ENCODE measurements around the gene ADGRL3.

The ADGRL3 gene

DNA sequence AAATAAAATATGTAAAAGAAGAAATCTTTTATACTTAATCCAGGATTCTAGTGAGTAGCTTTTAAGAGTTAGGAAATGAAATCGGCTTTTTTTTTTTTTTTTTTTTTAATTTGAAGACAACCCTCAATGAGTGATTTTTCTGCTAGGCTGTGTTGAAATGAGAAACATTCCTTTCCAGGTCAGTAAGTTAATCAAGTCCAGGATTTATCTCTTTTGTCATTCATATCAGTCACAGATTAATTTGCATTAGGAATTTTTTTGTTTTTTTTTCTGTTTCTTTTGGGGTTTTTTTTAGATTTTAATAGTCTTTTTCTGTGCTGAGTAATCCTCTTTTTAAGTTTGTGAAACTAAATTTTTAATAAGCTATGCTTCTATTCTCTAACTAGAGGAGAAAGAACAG, 448.1 kb downstream of the ADGRL3 start:
- Histone ChIP-seq H3K9ac (ENCODE audit: low read length) (no peak overlapping the region), H3K27ac (ENCODE audit: low read depth, low read length, poor library complexity, severe bottlenecking) (no peak overlapping the region)

DNA sequence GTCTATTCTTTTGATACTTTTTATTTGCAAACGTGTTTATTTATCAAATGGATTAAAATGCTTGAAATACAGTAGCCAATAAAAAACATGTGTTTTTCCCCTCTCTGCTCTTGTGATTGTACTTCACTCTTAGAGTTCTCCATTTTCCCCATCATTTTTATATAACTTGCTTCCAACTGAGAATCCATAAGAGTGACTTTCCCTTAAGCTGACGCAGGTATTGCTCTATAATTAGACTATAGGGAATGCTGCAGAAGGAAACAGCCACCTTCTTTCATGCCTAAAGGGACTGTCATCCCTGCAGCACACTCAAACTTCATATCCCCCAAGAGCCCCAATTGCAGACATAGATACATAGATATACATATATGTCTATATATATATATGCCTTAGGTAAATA, 456.9 kb downstream of the ADGRL3 start:
- Histone ChIP-seq H3K9ac (ENCODE audit: low read length) (no peak overlapping the region), H3K4me1 (ENCODE audit: insufficient read depth, low read length, severe bottlenecking) (no peaks in the 10 kb centered on the region), H3K9me3 (ENCODE audit: low read length) (no peaks in the 10 kb centered on the region), H3K79me2 (ENCODE audit: insufficient read depth, low read length) (no peaks in the 10 kb centered on the region), H2AFZ (ENCODE audit: low read length) (no peak overlapping the region), H4K20me1 (ENCODE audit: insufficient read depth, low read length) (no peaks in the 10 kb centered on the region), H3K27ac (ENCODE audit: low read depth, low read length, poor library complexity, severe bottlenecking) (no peak overlapping the region), H3F3A (ENCODE audit: insufficient read depth, low read length) (no peaks in the 10 kb centered on the region), H3K27me3 (ENCODE audit: insufficient read depth, low read length) (no peaks in the 10 kb centered on the region), H3K4me3 (ENCODE audit: low read depth, low read length, poor library complexity, severe bottlenecking) (no peak overlapping the region), H3K4me2 (ENCODE audit: low read length) (no peak overlapping the region), H3K9me2 (ENCODE audit: low read depth, low read length) (no peaks in the 10 kb centered on the region), H3K36me3 (ENCODE audit: insufficient read depth, low read length) (no peaks in the 10 kb centered on the region)
- TF ChIP-seq EZH2 (IDR thresholded peaks at IDR 0.05; ENCODE audit: borderline replicate concordance, low read length) (no peak), CTCF (IDR thresholded peaks at IDR 0.05; ENCODE audit: low read length) (no peak)

More for the DNA sequence above, 448.1 kb downstream of the ADGRL3 start:
- Histone ChIP-seq H3K4me2 (ENCODE audit: low read length) (no peak overlapping the region), H3K79me2 (ENCODE audit: insufficient read depth, low read length) (no peaks in the 10 kb centered on the region), H4K20me1 (ENCODE audit: insufficient read depth, low read length) (no peaks in the 10 kb centered on the region), H3K9me2 (ENCODE audit: low read depth, low read length) (no peaks in the 10 kb centered on the region), H3F3A (ENCODE audit: insufficient read depth, low read length) (no peaks in the 10 kb centered on the region), H3K27me3 (ENCODE audit: insufficient read depth, low read length) (no peaks in the 10 kb centered on the region), H3K4me3 (ENCODE audit: low read depth, low read length, poor library complexity, severe bottlenecking) (no peak overlapping the region), H3K36me3 (ENCODE audit: insufficient read depth, low read length) (no peaks in the 10 kb centered on the region), H2AFZ (ENCODE audit: low read length) (no peak overlapping the region), H3K4me1 (ENCODE audit: insufficient read depth, low read length, severe bottlenecking) (no peaks in the 10 kb centered on the region), H3K9me3 (ENCODE audit: low read length) (no peaks in the 10 kb centered on the region)
- TF ChIP-seq CTCF (IDR thresholded peaks at IDR 0.05; ENCODE audit: low read length) (no peak), EZH2 (IDR thresholded peaks at IDR 0.05; ENCODE audit: borderline replicate concordance, low read length) (no peak)

GRCh38 chr4:61661960-61662359, 461.8 kb downstream of the ADGRL3 start:
- H3K4me3 ChIP-seq (ENCODE audit: low read depth, low read length, poor library complexity, severe bottlenecking): no peak overlapping the region
- no peak overlapping the region for H3K27ac ChIP-seq (ENCODE audit: low read depth, low read length, poor library complexity, severe bottlenecking)
- no peaks in the 10 kb centered on the region for H3K36me3 ChIP-seq (ENCODE audit: insufficient read depth, low read length)
- H3K9ac ChIP-seq (ENCODE audit: low read length): no peak overlapping the region
- no peaks in the 10 kb centered on the region for H3K27me3 ChIP-seq (ENCODE audit: insufficient read depth, low read length)
- H3F3A ChIP-seq (ENCODE audit: insufficient read depth, low read length): no peaks in the 10 kb centered on the region
- H3K4me1 ChIP-seq (ENCODE audit: insufficient read depth, low read length, severe bottlenecking): no peaks in the 10 kb centered on the region
- H2AFZ ChIP-seq (ENCODE audit: low read length): no peak overlapping the region
- no peaks in the 10 kb centered on the region for H3K9me2 ChIP-seq (ENCODE audit: low read depth, low read length)
- H3K9me3 ChIP-seq (ENCODE audit: low read length): no peaks in the 10 kb centered on the region
- no peaks in the 10 kb centered on the region for H4K20me1 ChIP-seq (ENCODE audit: insufficient read depth, low read length)
- TF ChIP-seq EZH2 (IDR thresholded peaks at IDR 0.05; ENCODE audit: borderline replicate concordance, low read length) (no peak), CTCF (IDR thresholded peaks at IDR 0.05; ENCODE audit: low read length) (no peak)
- no peaks in the 10 kb centered on the region for H3K79me2 ChIP-seq (ENCODE audit: insufficient read depth, low read length)
- H3K4me2 ChIP-seq (ENCODE audit: low read length): no peak overlapping the region

Data from OCI-LY1 (cell line).